PC-9 (cell line): ENCODE measurements around the gene NAAA. TPM values are rescaled to one million over a fixed set of nuclear protein-coding genes. Genes with fewer than 3 reads are reported as not detected.

Experiments
- BruUV-seq: library from RNA; stranded (reverse); fragments of 400-500 nt; replicated peaks from 2 replicates; lab custom pipeline; 2021; lab: Mats Ljungman, UMichigan
- CTCF ChIA-PET: fragments of 300-600 bp; sonication (Branson Sonifier 250); formaldehyde crosslinking; loops from one replicate; lab custom pipeline; 2022; ENCODE audit warnings: antibody characterized with exemption; lab: Charles Lee
- POLR2A ChIA-PET: fragments of 300-600 bp; sonication (Branson Sonifier 250); formaldehyde crosslinking; loops from one replicate; lab custom pipeline; 2022; ENCODE audit warnings: antibody characterized with exemption; ENCODE audit not compliant: unreplicated experiment; lab: Charles Lee
- DNase-seq, 2 experiments: peaks; one replicate each; pipeline versions ENCODE4 v3.0.0 to v3.0.0-alpha.2; 2015 to 2022; ENCODE audit warnings: mixed read lengths in 1 of 2
- H2AFZ ChIP-seq: fragments of 200-600 bp; sonication (generic); 2 replicates; pipeline ENCODE4 v1.8.1; 2017; ENCODE audit warnings: antibody characterized with exemption
- H3F3A ChIP-seq: fragments of 200-600 bp; sonication (generic); 2 replicates; pipeline ENCODE4 v1.8.1; 2017; ENCODE audit warnings: antibody characterized with exemption, mild to moderate bottlenecking, low read depth; ENCODE audit not compliant: insufficient read depth
- H3K27ac ChIP-seq: fragments of 200-600 bp; sonication (generic); 2 replicates; pipeline ENCODE4 v1.6.1; 2016; ENCODE audit warnings: mixed run types
- H3K27me3 ChIP-seq: fragments of 200-600 bp; sonication (generic); 2 replicates; pipeline ENCODE4 v1.6.1; 2016; ENCODE audit warnings: low read depth, mixed run types; ENCODE audit not compliant: insufficient read depth
- H3K36me3 ChIP-seq: fragments of 200-600 bp; sonication (generic); 2 replicates; pipeline ENCODE4 v1.6.1; 2016; ENCODE audit warnings: low read depth, mixed run types
- H3K4me1 ChIP-seq: fragments of 200-600 bp; sonication (generic); replicated peaks from 2 replicates; pipeline ENCODE4 v1.6.1; 2016; ENCODE audit warnings: mixed run types; ENCODE audit not compliant: insufficient read depth
- H3K4me2 ChIP-seq: fragments of 200-600 bp; sonication (generic); 2 replicates; pipeline ENCODE4 v1.6.1; 2017; ENCODE audit warnings: mixed run types
- H3K4me3 ChIP-seq: fragments of 200-600 bp; sonication (generic); 2 replicates; pipeline ENCODE4 v1.6.1; 2016; ENCODE audit warnings: mixed run types
- H3K79me2 ChIP-seq: fragments of 200-600 bp; sonication (generic); 2 replicates; pipeline ENCODE4 v1.6.1; 2017; ENCODE audit warnings: low read depth, mixed run types
- H3K9me2 ChIP-seq: fragments of 200-600 bp; sonication (generic); 2 replicates; pipeline ENCODE4 v1.8.1; 2017; ENCODE audit warnings: mild to moderate bottlenecking; ENCODE audit not compliant: insufficient read depth
- H3K9me3 ChIP-seq: fragments of 200-600 bp; sonication (generic); 2 replicates; pipeline ENCODE4 v1.8.1; 2016; ENCODE audit warnings: low read depth; ENCODE audit not compliant: insufficient read depth
- H4K20me1 ChIP-seq: fragments of 200-600 bp; sonication (generic); 2 replicates; pipeline ENCODE4 v1.8.1; 2017; ENCODE audit not compliant: insufficient read depth
- EZH2 ChIP-seq: fragments of 200-600 bp; sonication (generic); IDR thresholded peaks from 2 replicates; pipeline ENCODE4 v1.8.0; 2017; ENCODE audit warnings: antibody characterized with exemption, low read depth
- intact Hi-C: fragments of 100-400 bp; cut with micrococcal nuclease; formaldehyde crosslinking; loops from one replicate; pipeline ENCODE4 v1.10.0; 2022; ENCODE audit not compliant: unreplicated experiment
- total RNA-seq: library from RNA; stranded (reverse); gene quantifications from 2 replicates; pipeline ENCODE4 v1.2.3, GENCODE V29; 2021
- TF ChIP-seq, protein P1 (sequence below): fragments of 200-600 bp; sonication (generic); conservative IDR thresholded peaks from 2 replicates; pipeline ENCODE4 v1.6.1; 2017; ENCODE audit warnings: mixed run types, antibody characterized with exemption, mild to moderate bottlenecking, moderate library complexity

Gene NAAA
- total RNA-seq, 1 experiment from 2014 or later = 3.6 TPM

DNA sequence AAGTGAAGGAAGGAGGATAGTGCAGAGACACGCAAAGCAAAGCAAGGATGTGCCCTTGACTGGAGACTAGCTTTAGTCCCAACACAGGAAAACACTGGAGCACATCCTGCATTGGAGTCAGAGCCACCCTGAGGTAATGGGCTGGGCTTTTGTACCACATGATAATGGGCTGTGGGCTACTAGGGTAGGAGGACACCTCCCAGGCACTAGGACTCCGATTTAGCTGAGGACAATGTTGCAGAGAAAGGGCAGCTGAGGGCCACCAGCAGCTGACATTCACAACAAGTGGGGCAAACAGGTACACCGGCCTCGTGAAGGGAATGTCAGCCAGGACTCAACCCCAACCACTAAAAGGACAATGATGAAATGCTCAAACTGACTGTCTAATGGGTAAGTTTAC is 39.8 kb upstream of the NAAA start:
- Histone ChIP-seq H3K36me3 (peaks cover 8% of the 10 kb centered on the region), H3K9me3 (no peaks in the 10 kb centered on the region), H2AFZ (no peak overlapping the region), H3K79me2 (peaks cover 8% of the 10 kb centered on the region), H3K4me3 (no peak overlapping the region), H3F3A (no peaks in the 10 kb centered on the region), H3K4me2 (no peak overlapping the region), H3K9me2 (no peaks in the 10 kb centered on the region), H4K20me1 (peaks cover 5% of the 10 kb centered on the region), H3K27me3 (no peaks in the 10 kb centered on the region), H3K4me1 (no peaks in the 10 kb centered on the region), H3K27ac (no peak overlapping the region)
- DNase-seq = no peak
- CTCF ChIA-PET = no interaction called here
- BruUV-seq = no TSS peak
- no peak for TF ChIP-seq EZH2
- TF ChIP-seq, protein P1, sequence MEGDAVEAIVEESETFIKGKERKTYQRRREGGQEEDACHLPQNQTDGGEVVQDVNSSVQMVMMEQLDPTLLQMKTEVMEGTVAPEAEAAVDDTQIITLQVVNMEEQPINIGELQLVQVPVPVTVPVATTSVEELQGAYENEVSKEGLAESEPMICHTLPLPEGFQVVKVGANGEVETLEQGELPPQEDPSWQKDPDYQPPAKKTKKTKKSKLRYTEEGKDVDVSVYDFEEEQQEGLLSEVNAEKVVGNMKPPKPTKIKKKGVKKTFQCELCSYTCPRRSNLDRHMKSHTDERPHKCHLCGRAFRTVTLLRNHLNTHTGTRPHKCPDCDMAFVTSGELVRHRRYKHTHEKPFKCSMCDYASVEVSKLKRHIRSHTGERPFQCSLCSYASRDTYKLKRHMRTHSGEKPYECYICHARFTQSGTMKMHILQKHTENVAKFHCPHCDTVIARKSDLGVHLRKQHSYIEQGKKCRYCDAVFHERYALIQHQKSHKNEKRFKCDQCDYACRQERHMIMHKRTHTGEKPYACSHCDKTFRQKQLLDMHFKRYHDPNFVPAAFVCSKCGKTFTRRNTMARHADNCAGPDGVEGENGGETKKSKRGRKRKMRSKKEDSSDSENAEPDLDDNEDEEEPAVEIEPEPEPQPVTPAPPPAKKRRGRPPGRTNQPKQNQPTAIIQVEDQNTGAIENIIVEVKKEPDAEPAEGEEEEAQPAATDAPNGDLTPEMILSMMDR = no peak
- intact Hi-C loops = no loop called here
- POLR2A ChIA-PET = no interaction called here

DNA sequence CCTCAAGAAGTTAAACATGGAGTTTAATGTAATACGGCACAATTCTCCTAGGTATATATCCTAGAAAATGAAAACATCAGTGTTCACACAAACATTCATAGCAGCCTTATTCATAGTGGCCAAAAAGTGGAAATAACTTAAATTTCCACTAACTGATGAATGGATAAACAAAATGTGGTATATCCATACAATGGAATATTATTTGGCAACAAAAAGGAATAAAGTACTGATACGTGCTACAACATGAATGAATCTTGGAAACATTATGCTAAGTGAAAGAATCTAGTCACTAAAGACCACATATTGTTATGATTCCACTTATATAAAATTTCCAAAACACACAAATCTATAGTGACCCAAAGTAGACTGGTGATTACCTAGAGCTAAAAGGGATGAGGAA is 35.4 kb upstream of the NAAA start:
- BruUV-seq = no TSS peak
- H3K36me3 ChIP-seq = peaks cover 10% of the 10 kb centered on the region
- intact Hi-C loops = no loop called here
- H3K4me1 ChIP-seq = no peaks in the 10 kb centered on the region
- no peak overlapping the region for H2AFZ ChIP-seq
- no peak overlapping the region for H3K27ac ChIP-seq
- H3K4me2 ChIP-seq = no peak overlapping the region
- no peak for TF ChIP-seq EZH2
- TF ChIP-seq, protein P1 = no peak
- no peak overlapping the region for H3K4me3 ChIP-seq
- H3F3A ChIP-seq = no peaks in the 10 kb centered on the region
- CTCF ChIA-PET = no interaction called here
- no peaks in the 10 kb centered on the region for H3K27me3 ChIP-seq
- no peaks in the 10 kb centered on the region for H3K9me3 ChIP-seq
- H4K20me1 ChIP-seq = no peaks in the 10 kb centered on the region
- no peaks in the 10 kb centered on the region for H3K79me2 ChIP-seq
- POLR2A ChIA-PET = no interaction called here
- no peak for DNase-seq
- no peaks in the 10 kb centered on the region for H3K9me2 ChIP-seq

DNA sequence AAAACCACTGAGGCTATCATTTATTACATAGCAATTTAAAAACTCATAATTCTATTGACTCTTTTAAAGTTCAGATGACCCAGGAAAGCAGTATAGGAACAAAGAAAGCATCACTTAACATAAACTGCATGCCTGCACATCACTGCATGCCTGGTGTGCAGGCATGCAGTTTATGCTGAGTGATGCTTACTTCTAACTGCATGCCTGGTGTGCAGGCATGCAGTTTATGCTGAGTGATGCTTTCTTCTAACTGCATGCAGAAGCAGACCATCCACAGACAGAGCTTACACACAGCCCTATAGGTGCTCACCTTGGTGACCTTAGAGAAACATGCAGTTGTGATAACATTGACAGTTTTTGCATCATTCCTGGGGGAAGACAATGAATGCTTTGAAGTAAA is 33.0 kb upstream of the NAAA start:
- Histone ChIP-seq H4K20me1 (no peaks in the 10 kb centered on the region), H3F3A (no peaks in the 10 kb centered on the region), H3K4me3 (no peak overlapping the region), H3K4me2 (no peak overlapping the region), H3K27me3 (no peaks in the 10 kb centered on the region), H3K4me1 (no peaks in the 10 kb centered on the region), H3K27ac (no peak overlapping the region), H3K9me2 (no peaks in the 10 kb centered on the region), H3K9me3 (no peaks in the 10 kb centered on the region), H3K79me2 (no peaks in the 10 kb centered on the region), H2AFZ (no peak overlapping the region), H3K36me3 (peaks cover 16% of the 10 kb centered on the region)
- ChIA-PET POLR2A (no interaction called here), CTCF (no interaction called here)
- no peak for DNase-seq
- intact Hi-C loops = no loop called here
- no peak for TF ChIP-seq EZH2
- TF ChIP-seq, protein P1 = no peak
- BruUV-seq = no TSS peak
